Trophoblast cell (in vitro differentiated cells and primary cell): ENCODE measurements around the gene HOPX.

Source experiments
- DNase-seq, 2 donors: peaks; one replicate each; pipeline ENCODE4 v3.0.0-alpha.2; 2016
- H2AFZ ChIP-seq: 2 replicates; pipeline ENCODE4 v1.6.1; 2013; ENCODE audit warnings: low read length, moderate library complexity, mild to moderate bottlenecking; ENCODE audit not compliant: insufficient read depth, poor library complexity
- H2AK5ac ChIP-seq: 2 replicates; pipeline ENCODE4 v1.6.1; 2013; ENCODE audit warnings: mild to moderate bottlenecking, low read length
- H2BK120ac ChIP-seq: 2 replicates; pipeline ENCODE4 v1.6.1; 2013; ENCODE audit warnings: low read length, mild to moderate bottlenecking, moderate library complexity; ENCODE audit not compliant: insufficient read depth, poor library complexity
- H2BK12ac ChIP-seq: 2 replicates; pipeline ENCODE4 v1.6.1; 2013; ENCODE audit warnings: mild to moderate bottlenecking, low read length, moderate library complexity
- H2BK5ac ChIP-seq: 2 replicates; pipeline ENCODE4 v1.6.1; 2013; ENCODE audit warnings: low read length, low read depth, moderate library complexity, mild to moderate bottlenecking; ENCODE audit not compliant: poor library complexity
- H3K14ac ChIP-seq: 2 replicates; pipeline ENCODE4 v1.6.1; 2013; ENCODE audit warnings: mild to moderate bottlenecking, low read length
- H3K18ac ChIP-seq: 2 replicates; pipeline ENCODE4 v1.6.1; 2013; ENCODE audit warnings: mild to moderate bottlenecking, low read length
- H3K23ac ChIP-seq: 2 replicates; pipeline ENCODE4 v1.6.1; 2013; ENCODE audit warnings: low read length
- H3K27ac ChIP-seq: 2 replicates; pipeline ENCODE4 v1.5.1; 2013; ENCODE audit warnings: low read depth, mild to moderate bottlenecking, inconsistent platforms, low read length, moderate library complexity
- H3K27me3 ChIP-seq: 2 replicates; pipeline ENCODE4 v1.6.1; 2013; ENCODE audit warnings: inconsistent platforms, mild to moderate bottlenecking, low read length, moderate library complexity; ENCODE audit not compliant: insufficient read depth
- H3K36me3 ChIP-seq, 2 experiments: 1 replicate in 1 of 2; 2 replicates in 1 of 2; pipeline ENCODE4 v1.6.1; 2013; ENCODE audit warnings: low read length in 2 of 2, mild to moderate bottlenecking in 2 of 2, moderate library complexity in 1 of 2; ENCODE audit not compliant: insufficient read depth in 2 of 2, control insufficient read depth in 1 of 2
- H3K4ac ChIP-seq: 2 replicates; pipeline ENCODE4 v1.6.1; 2013; ENCODE audit warnings: low read depth, mild to moderate bottlenecking, low read length, moderate library complexity
- H3K4me1 ChIP-seq, 2 experiments: 1 replicate in 1 of 2; 2 replicates in 1 of 2; pipeline ENCODE4 v1.6.1; 2013; ENCODE audit warnings: low read length in 2 of 2, mild to moderate bottlenecking in 2 of 2, moderate library complexity in 1 of 2; ENCODE audit not compliant: insufficient read depth in 2 of 2, control insufficient read depth in 1 of 2
- H3K4me2 ChIP-seq: 2 replicates; pipeline ENCODE4 v1.6.1; 2013; ENCODE audit warnings: inconsistent platforms, mild to moderate bottlenecking, low read length, moderate library complexity
- H3K4me3 ChIP-seq: 2 replicates; pipeline ENCODE4 v1.5.1; 2013; ENCODE audit warnings: mild to moderate bottlenecking, low read depth, low read length, inconsistent platforms
- H3K79me1 ChIP-seq: one replicate; pipeline ENCODE4 v1.6.1; 2013; ENCODE audit warnings: low read length
- H3K79me2 ChIP-seq: 2 replicates; pipeline ENCODE4 v1.6.1; 2013; ENCODE audit warnings: low read length, mild to moderate bottlenecking; ENCODE audit not compliant: control insufficient read depth, insufficient read depth, poor library complexity
- H3K9ac ChIP-seq: 2 replicates; pipeline ENCODE4 v1.6.1; 2013; ENCODE audit warnings: mild to moderate bottlenecking, low read length
- H3K9me3 ChIP-seq: 2 replicates; pipeline ENCODE4 v1.6.1; 2013; ENCODE audit warnings: low read depth, mild to moderate bottlenecking, control low read depth, inconsistent platforms, low read length; ENCODE audit not compliant: insufficient read depth
- H4K12ac ChIP-seq: 2 replicates; pipeline ENCODE4 v1.6.1; 2013; ENCODE audit warnings: low read depth, mild to moderate bottlenecking, low read length, moderate library complexity
- H4K8ac ChIP-seq: 2 replicates; pipeline ENCODE4 v1.6.1; 2013; ENCODE audit warnings: low read depth, mild to moderate bottlenecking, low read length, moderate library complexity
- H4K91ac ChIP-seq: one replicate; pipeline ENCODE4 v1.6.1; 2013; ENCODE audit warnings: low read depth, mild to moderate bottlenecking, low read length, moderate library complexity
- WGBS: extraction: QIAGEN DNeasy Blood & Tissue Kit; methylation state at CpG from one replicate; pipeline ENCODE4 v1.1.7; 2013; ENCODE audit warnings: missing lambda C conversion rate; ENCODE audit not compliant: insufficient read length, insufficient coverage; ENCODE audit errors: extremely low coverage; 5-methylcytosine and 5-hydroxymethylcytosine counted together

HOPX gene

DNA sequence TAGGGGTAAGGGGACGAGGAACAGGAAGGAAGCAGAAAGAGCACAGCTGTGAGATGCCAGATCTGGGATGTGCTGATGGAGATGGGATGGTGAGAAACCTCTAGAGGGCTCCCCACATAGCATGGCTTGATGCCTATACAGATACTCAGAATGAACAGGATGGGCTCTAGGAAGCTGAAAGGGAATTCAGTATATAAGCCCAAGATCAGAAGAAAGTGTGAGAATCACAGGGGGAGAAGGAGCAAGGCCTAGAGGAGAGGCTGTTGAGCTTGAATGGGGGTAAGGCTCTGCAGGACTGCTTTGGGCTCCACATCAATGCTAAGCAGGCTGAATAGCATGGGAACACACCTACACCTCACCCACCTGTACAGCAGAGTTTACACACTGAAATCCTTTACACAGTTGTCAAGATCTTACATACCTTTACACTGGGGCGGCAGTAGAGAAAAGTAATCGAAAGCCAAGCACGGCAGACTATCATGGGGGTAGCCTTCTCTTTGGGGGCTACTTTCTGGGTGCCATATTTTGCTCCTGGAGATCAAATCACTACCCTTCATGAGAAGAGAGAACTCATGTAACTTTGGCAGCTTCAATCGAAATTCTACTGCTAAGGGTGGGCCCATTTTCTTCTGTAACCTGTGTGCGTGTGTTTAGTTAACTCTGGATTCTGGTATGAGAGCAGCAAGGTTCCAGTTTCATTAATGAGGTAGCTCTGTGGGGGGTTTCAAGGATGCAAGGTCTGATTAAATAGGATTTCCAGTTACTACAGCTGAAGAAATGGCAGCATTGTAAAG, 30.6 kb downstream of the HOPX start:
- H2BK12ac ChIP-seq = no peak overlapping the region
- no peaks in the 10 kb centered on the region for H3K79me1 ChIP-seq

DNA sequence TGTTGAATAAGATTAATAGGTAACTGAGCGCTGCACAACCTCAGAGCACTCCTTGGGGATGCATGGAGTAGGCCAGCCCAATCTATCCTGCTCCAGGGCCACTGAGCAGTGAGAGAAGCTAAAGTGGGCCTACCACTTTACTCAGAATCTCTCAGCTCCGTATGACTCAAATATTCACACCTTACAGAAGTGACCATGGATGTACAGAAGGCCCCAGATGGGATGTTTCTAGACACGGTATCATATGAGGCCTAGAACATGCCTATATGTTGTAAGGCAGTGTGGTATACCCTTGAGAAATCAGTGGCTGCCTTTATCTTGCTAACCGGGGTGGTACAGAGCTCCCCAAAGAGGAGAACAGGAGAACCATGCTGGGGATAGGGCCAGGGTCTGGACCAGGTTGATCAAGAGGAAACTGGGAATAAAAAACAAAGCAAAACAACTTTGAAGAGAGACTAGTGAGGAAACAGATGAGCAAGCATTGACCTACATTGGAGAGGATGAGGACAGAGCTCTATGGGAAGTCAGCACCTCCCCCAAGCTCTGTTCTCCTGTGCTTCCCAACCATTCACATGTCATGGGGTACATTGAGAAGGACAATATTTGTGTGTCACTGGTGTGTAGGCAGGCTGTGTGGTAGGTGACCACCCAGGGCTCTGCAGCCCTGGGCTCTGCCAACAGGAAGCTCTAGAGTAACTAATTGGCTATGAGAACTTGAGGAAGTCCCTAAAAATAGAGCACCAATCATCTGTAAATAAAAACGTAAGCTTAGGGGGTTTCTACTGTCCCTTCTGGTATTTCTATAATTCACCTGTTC, 31.4 kb downstream of the HOPX start:
- H3K9ac ChIP-seq = no peak overlapping the region
- H3K23ac ChIP-seq = no peak overlapping the region
- H3K4me1 ChIP-seq = no peaks in the 10 kb centered on the region
- no peak overlapping the region for H2BK120ac ChIP-seq
- H4K12ac ChIP-seq = no peak overlapping the region
- H2BK12ac ChIP-seq = no peak overlapping the region
- no peak overlapping the region for H2BK5ac ChIP-seq
- H4K91ac ChIP-seq = no peak overlapping the region
- peaks cover 2% of the 10 kb centered on the region for H3K9me3 ChIP-seq
- no peak overlapping the region for H3K4ac ChIP-seq
- H3K14ac ChIP-seq = no peak overlapping the region
- H3K4me3 ChIP-seq = no peak overlapping the region
- no peaks in the 10 kb centered on the region for H3K79me1 ChIP-seq
- H3K27me3 ChIP-seq = peaks cover 12% of the 10 kb centered on the region
- no peak overlapping the region for H2AK5ac ChIP-seq
- H3K18ac ChIP-seq = no peak overlapping the region
- H4K8ac ChIP-seq = no peak overlapping the region
- no peak for DNase-seq
- no peak overlapping the region for H3K27ac ChIP-seq
- H2AFZ ChIP-seq = no peak overlapping the region
- WGBS = no CpG with 5 or more reads among the region's 5 CpGs
- H3K4me2 ChIP-seq = no peak overlapping the region
- H3K36me3 ChIP-seq = peaks cover 0 to 3% of the 10 kb centered on the region in 2 experiments
- no peaks in the 10 kb centered on the region for H3K79me2 ChIP-seq

More for the DNA sequence above, 30.6 kb downstream of the HOPX start:
- Histone ChIP-seq H3K79me2 (no peaks in the 10 kb centered on the region), H4K8ac (no peak overlapping the region), H3K4ac (no peak overlapping the region), H3K27ac (no peak overlapping the region), H3K4me1 (peaks cover 0 to 2% of the 10 kb centered on the region in 2 experiments), H3K36me3 (peaks cover under 1 to 3% of the 10 kb centered on the region in 2 experiments), H4K91ac (no peak overlapping the region), H3K23ac (no peak overlapping the region), H3K18ac (no peak overlapping the region), H2BK120ac (no peak overlapping the region), H3K14ac (no peak overlapping the region), H3K27me3 (peaks cover 21% of the 10 kb centered on the region), H2AFZ (no peak overlapping the region), H2BK5ac (no peak overlapping the region), H4K12ac (no peak overlapping the region), H3K9me3 (peaks cover 2% of the 10 kb centered on the region), H3K4me2 (no peak overlapping the region), H3K9ac (no peak overlapping the region), H3K4me3 (no peak overlapping the region), H2AK5ac (no peak overlapping the region)
- no CpG with 5 or more reads among the region's 6 CpGs for WGBS
- DNase-seq = no peak

DNA sequence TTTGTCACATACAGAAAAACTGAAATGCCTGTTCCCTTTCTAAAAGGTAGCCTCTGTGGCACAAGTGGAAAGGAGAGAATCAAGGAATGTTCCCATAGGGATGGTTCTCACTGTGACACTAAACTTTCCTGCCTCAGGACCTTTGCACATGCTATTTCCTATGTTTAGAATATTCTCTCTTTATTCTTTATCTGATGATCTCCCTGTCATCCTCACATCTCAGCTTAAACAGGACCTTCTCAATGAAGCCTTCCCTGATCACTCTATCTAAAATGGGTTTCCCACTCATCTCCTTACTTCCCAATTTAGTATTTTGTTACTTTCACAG, 32.3 kb downstream of the HOPX start:
- peaks cover 0 to 3% of the 10 kb centered on the region in 2 experiments for H3K36me3 ChIP-seq
- no peak overlapping the region for H3K18ac ChIP-seq
- H2BK12ac ChIP-seq = no peak overlapping the region
- H2AFZ ChIP-seq = no peak overlapping the region
- H3K23ac ChIP-seq = no peak overlapping the region
- no peak overlapping the region for H2BK5ac ChIP-seq
- H4K12ac ChIP-seq = no peak overlapping the region
- H3K9ac ChIP-seq = no peak overlapping the region
- no peaks in the 10 kb centered on the region for H3K79me2 ChIP-seq
- H3K79me1 ChIP-seq = no peaks in the 10 kb centered on the region
- no peak overlapping the region for H4K91ac ChIP-seq
- H2BK120ac ChIP-seq = no peak overlapping the region
- H3K4me1 ChIP-seq = no peaks in the 10 kb centered on the region
- no peak overlapping the region for H3K4ac ChIP-seq
- no peak overlapping the region for H3K4me3 ChIP-seq
- H3K14ac ChIP-seq = no peak overlapping the region
- no peak overlapping the region for H4K8ac ChIP-seq
- H3K27ac ChIP-seq = no peak overlapping the region
- H3K9me3 ChIP-seq = peaks cover 2% of the 10 kb centered on the region
- DNase-seq = no peak
- H2AK5ac ChIP-seq = no peak overlapping the region
- H3K27me3 ChIP-seq = peaks cover 5% of the 10 kb centered on the region
- H3K4me2 ChIP-seq = no peak overlapping the region

- no peak overlapping the region for H4K8ac ChIP-seq
- H3K4me3 ChIP-seq = no peak overlapping the region
- H3K4ac ChIP-seq = no peak overlapping the region
- DNase-seq = no peak
- no CpG with 5 or more reads among the region's 5 CpGs for WGBS
- H2BK5ac ChIP-seq = no peak overlapping the region
- no peak overlapping the region for H3K27ac ChIP-seq
- H3K9ac ChIP-seq = no peak overlapping the region
- H2AK5ac ChIP-seq = no peak overlapping the region
- H3K14ac ChIP-seq = no peak overlapping the region
- H3K9me3 ChIP-seq = peaks cover 2% of the 10 kb centered on the region
- H3K79me2 ChIP-seq = no peaks in the 10 kb centered on the region
- no peak overlapping the region for H4K91ac ChIP-seq
- H2BK12ac ChIP-seq = no peak overlapping the region
- no peak overlapping the region for H2AFZ ChIP-seq
- no peak overlapping the region for H2BK120ac ChIP-seq
- H3K23ac ChIP-seq = no peak overlapping the region
- H3K4me2 ChIP-seq = no peak overlapping the region
- no peaks in the 10 kb centered on the region for H3K4me1 ChIP-seq
- H3K36me3 ChIP-seq = no peaks in the 10 kb centered on the region
- H4K12ac ChIP-seq = no peak overlapping the region
- no peaks in the 10 kb centered on the region for H3K79me1 ChIP-seq
- peaks cover under 1% of the 10 kb centered on the region for H3K27me3 ChIP-seq
- no peak overlapping the region for H3K18ac ChIP-seq
Measured at GRCh38 chr4:56648021-56648823, 32.9 kb downstream of the HOPX start.
